Cardiac septum (tissue), 1 donor: ENCODE results near the gene AFTPH. TPM values are rescaled to one million over a fixed set of nuclear protein-coding genes. Genes with fewer than 3 reads are reported as not detected.

ENCODE experiments used
- DNase-seq: peaks from one replicate; pipeline ENCODE4 v3.0.0-alpha.2; 2020; ENCODE audit warnings: low spot score
- intact Hi-C: fragments of 100-400 bp; cut with DNase I; formaldehyde crosslinking; loops from one replicate; pipeline ENCODE4 v1.14.0; 2022
- total RNA-seq: library from RNA; stranded (reverse); fragmentation: NEBNext Ultra II Directional; extraction: Animal tissue kit (Norgen Biotek cat#: 25700); gene quantifications from one replicate; pipeline ENCODE4 v1.2.1, GENCODE V29; 2021
- donor health status: DM: no; HTN: no; CAD: no.

Gene AFTPH
- total RNA-seq, 1 donor from 2014 or later: 13.6 TPM

- intact Hi-C loops: no loop called here
- no peak for DNase-seq
These were observed 78.3 kb downstream of the AFTPH start for GRCh38 chr2:64602436-64602835.

GRCh38 chr2:64604155-64604554, 80.0 kb downstream of the AFTPH start:
- DNase-seq: no peak
- intact Hi-C loops: no loop called here

- intact Hi-C loops: no loop called here
- DNase-seq: peak; percentile 44
These were observed 80.9 kb downstream of the AFTPH start for GRCh38 chr2:64605026-64605471.

- DNase-seq: peak; percentile 29
- intact Hi-C loops: no loop called here
These were observed 81.9 kb downstream of the AFTPH start for GRCh38 chr2:64605991-64606478.

GRCh38 chr2:64606479-64607363, 82.6 kb downstream of the AFTPH start:
- DNase-seq: peak; percentile 92
- intact Hi-C loops: no loop called here

GRCh38 chr2:64607381-64608304, 83.5 kb downstream of the AFTPH start:
- intact Hi-C loops: loop anchor here (2.0 kb wide), 1 partner anchor 39 kb away; no protein-coding TSS in a partner anchor
- peak; percentile 59 for DNase-seq

GRCh38 chr2:64608867-64609226, 84.7 kb downstream of the AFTPH start:
- no peak for DNase-seq
- intact Hi-C loops: loop anchor here (1.0 to 2.0 kb wide), 2 partner anchors 38 to 256 kb away; no protein-coding TSS in a partner anchor

- DNase-seq: peak; percentile 86
- intact Hi-C loops: loop anchor here (1.0 to 2.0 kb wide), 2 partner anchors 37 to 256 kb away; no protein-coding TSS in a partner anchor
These were observed 85.3 kb downstream of the AFTPH start for GRCh38 chr2:64609227-64609941.

GRCh38 chr2:64609942-64610281, 85.8 kb downstream of the AFTPH start:
- DNase-seq: peak; percentile 49
- intact Hi-C loops: loop anchor here (1.0 to 2.0 kb wide), 2 partner anchors 37 to 255 kb away; no protein-coding TSS in a partner anchor

GRCh38 chr2:64610316-64610855, 86.3 kb downstream of the AFTPH start:
- intact Hi-C loops: no loop called here
- DNase-seq: no peak

GRCh38 chr2:64612575-64613195, 88.6 kb downstream of the AFTPH start:
- peak; percentile 53 for DNase-seq
- intact Hi-C loops: no loop called here

GRCh38 chr2:64613276-64613675, 89.1 kb downstream of the AFTPH start:
- intact Hi-C loops: no loop called here

GRCh38 chr2:64615192-64615763, 91.2 kb downstream of the AFTPH start:
- DNase-seq: no peak
- intact Hi-C loops: no loop called here

More at GRCh38 chr2:64613276-64613675, 89.1 kb downstream of the AFTPH start:
- peak; percentile 36 for DNase-seq

- no peak for DNase-seq
- intact Hi-C loops: no loop called here
These were observed 91.9 kb downstream of the AFTPH start for GRCh38 chr2:64615844-64616536.

GRCh38 chr2:64617631-64618151, 93.6 kb downstream of the AFTPH start:
- intact Hi-C loops: no loop called here
- no peak for DNase-seq

GRCh38 chr2:64620661-64621060, 96.5 kb downstream of the AFTPH start:
- intact Hi-C loops: no loop called here
- DNase-seq: no peak

- DNase-seq: no peak
- intact Hi-C loops: no loop called here
These were observed 98.5 kb downstream of the AFTPH start for GRCh38 chr2:64622443-64623241.
